IPS DF 4.7 (cell line): ENCODE measurements around the gene SCD5.

Source experiments
- DNase-seq: peaks from one replicate; pipeline ENCODE4 v3.0.0-alpha.2; 2013; ENCODE audit warnings: low spot score; ENCODE audit errors: extremely low read depth

SCD5 gene

GRCh38 chr4:82593411-82593810 lies 205.2 kb downstream of the SCD5 start:
- DNase-seq, result no peak

- no peak for DNase-seq
Measured at GRCh38 chr4:82592639-82593038, 206.0 kb downstream of the SCD5 start.

GRCh38 chr4:82591592-82591991 lies 207.0 kb downstream of the SCD5 start:
- no peak for DNase-seq

- DNase-seq, result no peak
Measured at GRCh38 chr4:82589756-82590155, 208.8 kb downstream of the SCD5 start.

GRCh38 chr4:82588771-82589270 lies 209.8 kb downstream of the SCD5 start:
- no peak for DNase-seq

- DNase-seq, result no peak
Measured at GRCh38 chr4:82587826-82588540, 210.6 kb downstream of the SCD5 start.

GRCh38 chr4:82585690-82586435 lies 212.7 kb downstream of the SCD5 start:
- DNase-seq, result no peak

GRCh38 chr4:82584931-82585330 lies 213.7 kb downstream of the SCD5 start:
- DNase-seq, result no peak

GRCh38 chr4:82583897-82584587 lies 214.6 kb downstream of the SCD5 start:
- no peak for DNase-seq

- no peak for DNase-seq
Measured at GRCh38 chr4:82579932-82580331, 218.7 kb downstream of the SCD5 start.
